ENCODE results near the gene ASTN2. TPM values are rescaled to one million over a fixed set of nuclear protein-coding genes. Genes with fewer than 3 reads are reported as not detected.

The ASTN2 gene
- total and polyA plus RNA-seq, 4 donors = 0.57 to 2.9 (median 1.4) TPM

DNA sequence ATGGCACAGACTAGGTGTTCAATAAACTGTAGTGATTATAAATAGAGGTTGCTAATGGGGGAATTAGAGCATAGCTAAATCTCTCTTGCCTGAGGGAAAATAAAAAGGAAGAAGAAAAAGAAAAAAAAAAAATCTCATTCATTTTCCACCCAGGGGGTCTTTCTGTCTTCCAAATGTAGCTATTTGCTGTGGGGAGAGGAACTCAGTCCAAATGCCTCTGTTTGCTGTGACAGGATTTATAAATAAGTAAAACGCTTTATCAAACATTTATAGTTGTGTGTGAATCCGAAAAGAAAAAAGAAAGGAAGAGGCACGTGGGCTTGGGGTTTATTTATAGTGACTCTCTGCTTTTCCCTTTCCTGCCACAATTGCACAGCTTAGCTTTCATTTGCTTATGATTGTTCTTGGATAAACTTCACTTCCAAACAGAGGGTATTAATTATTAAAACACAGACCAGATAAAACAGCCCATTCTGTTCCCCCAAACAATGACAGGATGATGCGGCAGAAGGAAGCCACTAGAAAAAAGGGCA lies 245.7 kb downstream of the ASTN2 start:
- H3K9me3 ChIP-seq (ENCODE audit: control insufficient read depth in 4 of 4, low read length in 3 of 4) = no peaks in the 10 kb centered on the region
- no peak for DNase-seq (ENCODE audit: low spot score)
- H3K36me3 ChIP-seq (ENCODE audit: control insufficient read depth in 4 of 4, insufficient read depth in 3 of 4, low read depth in 1 of 4, low read length in 3 of 4) = no peaks in the 10 kb centered on the region
- H3K27ac ChIP-seq (ENCODE audit: low read depth in 1 of 2, low read length in 2 of 2) = no peak overlapping the region
- TF ChIP-seq, protein P1, sequence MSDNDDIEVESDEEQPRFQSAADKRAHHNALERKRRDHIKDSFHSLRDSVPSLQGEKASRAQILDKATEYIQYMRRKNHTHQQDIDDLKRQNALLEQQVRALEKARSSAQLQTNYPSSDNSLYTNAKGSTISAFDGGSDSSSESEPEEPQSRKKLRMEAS (IDR thresholded peaks at IDR 0.05) = no peak
- TF ChIP-seq RXRA (IDR thresholded peaks at IDR 0.05) (no peak), RAD21 (IDR thresholded peaks at IDR 0.05) (no peak), TAF1 (conservative IDR thresholded peaks at IDR 0.05) (no peak)
- TF ChIP-seq, protein P2, sequence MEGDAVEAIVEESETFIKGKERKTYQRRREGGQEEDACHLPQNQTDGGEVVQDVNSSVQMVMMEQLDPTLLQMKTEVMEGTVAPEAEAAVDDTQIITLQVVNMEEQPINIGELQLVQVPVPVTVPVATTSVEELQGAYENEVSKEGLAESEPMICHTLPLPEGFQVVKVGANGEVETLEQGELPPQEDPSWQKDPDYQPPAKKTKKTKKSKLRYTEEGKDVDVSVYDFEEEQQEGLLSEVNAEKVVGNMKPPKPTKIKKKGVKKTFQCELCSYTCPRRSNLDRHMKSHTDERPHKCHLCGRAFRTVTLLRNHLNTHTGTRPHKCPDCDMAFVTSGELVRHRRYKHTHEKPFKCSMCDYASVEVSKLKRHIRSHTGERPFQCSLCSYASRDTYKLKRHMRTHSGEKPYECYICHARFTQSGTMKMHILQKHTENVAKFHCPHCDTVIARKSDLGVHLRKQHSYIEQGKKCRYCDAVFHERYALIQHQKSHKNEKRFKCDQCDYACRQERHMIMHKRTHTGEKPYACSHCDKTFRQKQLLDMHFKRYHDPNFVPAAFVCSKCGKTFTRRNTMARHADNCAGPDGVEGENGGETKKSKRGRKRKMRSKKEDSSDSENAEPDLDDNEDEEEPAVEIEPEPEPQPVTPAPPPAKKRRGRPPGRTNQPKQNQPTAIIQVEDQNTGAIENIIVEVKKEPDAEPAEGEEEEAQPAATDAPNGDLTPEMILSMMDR (IDR thresholded peaks at IDR 0.05; ENCODE audit: low read depth, low read length, missing input control) = no peak
- TF ChIP-seq, protein P3, sequence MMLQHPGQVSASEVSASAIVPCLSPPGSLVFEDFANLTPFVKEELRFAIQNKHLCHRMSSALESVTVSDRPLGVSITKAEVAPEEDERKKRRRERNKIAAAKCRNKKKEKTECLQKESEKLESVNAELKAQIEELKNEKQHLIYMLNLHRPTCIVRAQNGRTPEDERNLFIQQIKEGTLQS (IDR thresholded peaks at IDR 0.05) = no peak
- H3K9ac ChIP-seq (ENCODE audit: low read depth in 1 of 2, low read length in 2 of 2) = no peak overlapping the region
- H3K4me1 ChIP-seq (ENCODE audit: control insufficient read depth in 4 of 4, insufficient read depth in 4 of 4, low read length in 3 of 4) = no peaks in the 10 kb centered on the region
- H3K27me3 ChIP-seq (ENCODE audit: control insufficient read depth in 4 of 4, insufficient read depth in 4 of 4, low read length in 3 of 4) = peaks cover 0 to 2% (median 0%) of the 10 kb centered on the region in 4 donors
- 39% methylated on average over 4 of the region's 4 CpGs for WGBS
- H3K4me3 ChIP-seq (ENCODE audit: low read depth in 1 of 3, low read length in 3 of 3) = no peak overlapping the region

DNA sequence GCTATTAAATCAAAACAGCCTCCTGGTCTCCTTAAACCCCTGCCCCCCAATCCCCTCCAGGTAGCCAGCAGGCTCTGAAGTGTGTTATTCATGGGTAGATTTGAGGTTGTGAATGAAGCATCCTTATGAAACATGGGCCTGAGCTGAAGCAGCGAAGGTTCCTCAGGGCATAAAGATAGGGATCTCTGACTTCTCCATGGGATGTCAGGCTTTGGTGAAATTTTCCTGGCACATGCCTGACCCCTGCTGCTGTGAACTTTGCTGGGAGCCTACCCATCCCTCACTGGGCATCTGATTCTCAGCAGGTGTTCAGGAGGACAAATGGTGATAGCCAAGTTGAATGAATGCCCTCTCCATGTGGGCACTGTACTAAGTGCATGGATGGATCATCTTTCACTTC lies 250.3 kb downstream of the ASTN2 start:
- H3K27me3 ChIP-seq (ENCODE audit: control insufficient read depth in 4 of 4, insufficient read depth in 4 of 4, low read length in 3 of 4) = peaks cover 0 to 2% (median 0%) of the 10 kb centered on the region in 4 donors
- DNase-seq (ENCODE audit: low spot score) = no peak
- H3K9me3 ChIP-seq (ENCODE audit: control insufficient read depth in 4 of 4, low read length in 3 of 4) = no peaks in the 10 kb centered on the region
- no peak overlapping the region for H3K4me3 ChIP-seq (ENCODE audit: low read depth in 1 of 3, low read length in 3 of 3)
- no peaks in the 10 kb centered on the region for H3K36me3 ChIP-seq (ENCODE audit: control insufficient read depth in 4 of 4, insufficient read depth in 3 of 4, low read depth in 1 of 4, low read length in 3 of 4)
- WGBS = 79% methylated on average over 1 of the region's 1 CpG
- no peaks in the 10 kb centered on the region for H3K4me1 ChIP-seq (ENCODE audit: control insufficient read depth in 4 of 4, insufficient read depth in 4 of 4, low read length in 3 of 4)
- TF ChIP-seq HNF4A (conservative IDR thresholded peaks at IDR 0.05) = no peak
- TF ChIP-seq, protein P1 (IDR thresholded peaks at IDR 0.05) = no peak
- no peak for TF ChIP-seq YY1 (IDR thresholded peaks at IDR 0.05)
- TF ChIP-seq, protein P2 (IDR thresholded peaks at IDR 0.05; ENCODE audit: low read depth, low read length, missing input control) = no peak
- no peak for TF ChIP-seq SP1 (IDR thresholded peaks at IDR 0.05)
- TF ChIP-seq, protein P4, sequence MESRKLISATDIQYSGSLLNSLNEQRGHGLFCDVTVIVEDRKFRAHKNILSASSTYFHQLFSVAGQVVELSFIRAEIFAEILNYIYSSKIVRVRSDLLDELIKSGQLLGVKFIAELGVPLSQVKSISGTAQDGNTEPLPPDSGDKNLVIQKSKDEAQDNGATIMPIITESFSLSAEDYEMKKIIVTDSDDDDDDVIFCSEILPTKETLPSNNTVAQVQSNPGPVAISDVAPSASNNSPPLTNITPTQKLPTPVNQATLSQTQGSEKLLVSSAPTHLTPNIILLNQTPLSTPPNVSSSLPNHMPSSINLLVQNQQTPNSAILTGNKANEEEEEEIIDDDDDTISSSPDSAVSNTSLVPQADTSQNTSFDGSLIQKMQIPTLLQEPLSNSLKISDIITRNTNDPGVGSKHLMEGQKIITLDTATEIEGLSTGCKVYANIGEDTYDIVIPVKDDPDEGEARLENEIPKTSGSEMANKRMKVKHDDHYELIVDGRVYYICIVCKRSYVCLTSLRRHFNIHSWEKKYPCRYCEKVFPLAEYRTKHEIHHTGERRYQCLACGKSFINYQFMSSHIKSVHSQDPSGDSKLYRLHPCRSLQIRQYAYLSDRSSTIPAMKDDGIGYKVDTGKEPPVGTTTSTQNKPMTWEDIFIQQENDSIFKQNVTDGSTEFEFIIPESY (IDR thresholded peaks at IDR 0.05) = no peak
- TF ChIP-seq, protein P5, sequence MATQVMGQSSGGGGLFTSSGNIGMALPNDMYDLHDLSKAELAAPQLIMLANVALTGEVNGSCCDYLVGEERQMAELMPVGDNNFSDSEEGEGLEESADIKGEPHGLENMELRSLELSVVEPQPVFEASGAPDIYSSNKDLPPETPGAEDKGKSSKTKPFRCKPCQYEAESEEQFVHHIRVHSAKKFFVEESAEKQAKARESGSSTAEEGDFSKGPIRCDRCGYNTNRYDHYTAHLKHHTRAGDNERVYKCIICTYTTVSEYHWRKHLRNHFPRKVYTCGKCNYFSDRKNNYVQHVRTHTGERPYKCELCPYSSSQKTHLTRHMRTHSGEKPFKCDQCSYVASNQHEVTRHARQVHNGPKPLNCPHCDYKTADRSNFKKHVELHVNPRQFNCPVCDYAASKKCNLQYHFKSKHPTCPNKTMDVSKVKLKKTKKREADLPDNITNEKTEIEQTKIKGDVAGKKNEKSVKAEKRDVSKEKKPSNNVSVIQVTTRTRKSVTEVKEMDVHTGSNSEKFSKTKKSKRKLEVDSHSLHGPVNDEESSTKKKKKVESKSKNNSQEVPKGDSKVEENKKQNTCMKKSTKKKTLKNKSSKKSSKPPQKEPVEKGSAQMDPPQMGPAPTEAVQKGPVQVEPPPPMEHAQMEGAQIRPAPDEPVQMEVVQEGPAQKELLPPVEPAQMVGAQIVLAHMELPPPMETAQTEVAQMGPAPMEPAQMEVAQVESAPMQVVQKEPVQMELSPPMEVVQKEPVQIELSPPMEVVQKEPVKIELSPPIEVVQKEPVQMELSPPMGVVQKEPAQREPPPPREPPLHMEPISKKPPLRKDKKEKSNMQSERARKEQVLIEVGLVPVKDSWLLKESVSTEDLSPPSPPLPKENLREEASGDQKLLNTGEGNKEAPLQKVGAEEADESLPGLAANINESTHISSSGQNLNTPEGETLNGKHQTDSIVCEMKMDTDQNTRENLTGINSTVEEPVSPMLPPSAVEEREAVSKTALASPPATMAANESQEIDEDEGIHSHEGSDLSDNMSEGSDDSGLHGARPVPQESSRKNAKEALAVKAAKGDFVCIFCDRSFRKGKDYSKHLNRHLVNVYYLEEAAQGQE (IDR thresholded peaks at IDR 0.05) = no peak
- no peak overlapping the region for H3K9ac ChIP-seq (ENCODE audit: low read depth in 1 of 2, low read length in 2 of 2)
- H3K27ac ChIP-seq (ENCODE audit: low read depth in 1 of 2, low read length in 2 of 2) = no peak overlapping the region

Measured in liver (tissue), 9 donors.